H1 (cell line): ENCODE measurements around the gene AKT1.
A peak's percentile ranks its signal among the peaks of the same experiment; 100 is the strongest.

ENCODE experiments used
- BRCA1 ChIP-seq: IDR thresholded peaks from 2 replicates; pipeline ENCODE4 v1.6.1; 2012; ENCODE audit warnings: low read depth, low read length, improper control_type of control experiment
- CEBPB ChIP-seq: IDR thresholded peaks from 2 replicates; pipeline ENCODE4 v1.6.1; 2012; ENCODE audit warnings: low read depth, low read length
- JUND ChIP-seq: IDR thresholded peaks from 2 replicates; pipeline ENCODE4 v1.6.1; 2011; ENCODE audit warnings: mild to moderate bottlenecking, improper control_type of control experiment, low read length
- MAFK ChIP-seq: IDR thresholded peaks from 2 replicates; pipeline ENCODE4 v1.6.1; 2012; ENCODE audit warnings: low read depth, mild to moderate bottlenecking, improper control_type of control experiment, low read length
- RFX5 ChIP-seq: IDR thresholded peaks from 2 replicates; pipeline ENCODE4 v1.6.1; 2011; ENCODE audit warnings: low read depth, low read length, improper control_type of control experiment, borderline replicate concordance
- TF ChIP-seq, protein P1 (sequence below), 3 experiments: IDR thresholded peaks; 1 replicate in 2 of 3; 2 replicates in 1 of 3; pipeline versions ENCODE4 v1.5.1 to v1.6.1; 2011; ENCODE audit warnings: low read length in 3 of 3, mild to moderate bottlenecking in 3 of 3, inconsistent platforms in 2 of 3, low read depth in 1 of 3, moderate library complexity in 1 of 3; ENCODE audit not compliant: insufficient read depth in 1 of 3; ENCODE audit errors: control extremely low read depth in 1 of 3
- TF ChIP-seq, protein P2 (sequence below): IDR thresholded peaks from 2 replicates; pipeline ENCODE4 v1.6.1; 2012; ENCODE audit warnings: inconsistent platforms

DNA sequence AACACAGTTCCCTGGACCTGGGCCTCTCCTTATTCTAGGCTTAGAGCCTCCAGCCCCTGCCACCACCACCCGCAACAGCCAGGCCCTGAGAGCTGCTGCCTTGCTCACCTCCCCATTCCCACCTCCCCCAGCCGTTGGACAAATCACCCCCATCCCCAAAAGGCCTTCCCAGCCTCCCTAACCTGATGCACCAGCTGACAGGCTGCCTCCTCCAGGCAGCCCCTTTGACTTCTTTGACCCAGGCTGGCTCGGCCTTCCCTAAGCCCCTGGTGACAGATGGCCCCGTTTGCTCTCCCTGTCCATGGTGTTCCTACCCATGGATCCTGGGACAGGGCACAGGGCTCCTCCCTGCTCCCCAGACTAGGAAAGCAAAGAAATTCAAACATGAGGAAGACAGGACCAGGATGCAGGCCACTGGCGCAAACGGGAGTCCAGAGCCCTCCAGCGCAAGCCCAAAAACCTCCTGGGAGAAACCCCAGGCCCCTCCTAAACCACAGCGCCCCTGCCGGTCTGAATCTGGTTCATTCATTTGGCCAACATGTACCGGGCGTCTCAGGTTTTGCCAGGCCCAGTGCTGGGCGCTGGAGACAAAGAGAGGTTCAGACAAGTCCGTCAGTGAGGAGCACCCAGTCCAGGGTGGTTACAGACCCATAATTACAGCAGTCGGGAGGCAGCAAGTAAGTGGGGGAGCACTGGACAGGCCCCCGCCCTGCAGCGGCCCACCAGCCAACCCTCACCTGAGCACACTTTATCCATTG, 2.4 kb downstream of the AKT1 start:
- TF ChIP-seq CEBPB (no peak), MAFK (no peak), JUND (no peak), RFX5 (no peak), BRCA1 (no peak)
- TF ChIP-seq, protein P1, sequence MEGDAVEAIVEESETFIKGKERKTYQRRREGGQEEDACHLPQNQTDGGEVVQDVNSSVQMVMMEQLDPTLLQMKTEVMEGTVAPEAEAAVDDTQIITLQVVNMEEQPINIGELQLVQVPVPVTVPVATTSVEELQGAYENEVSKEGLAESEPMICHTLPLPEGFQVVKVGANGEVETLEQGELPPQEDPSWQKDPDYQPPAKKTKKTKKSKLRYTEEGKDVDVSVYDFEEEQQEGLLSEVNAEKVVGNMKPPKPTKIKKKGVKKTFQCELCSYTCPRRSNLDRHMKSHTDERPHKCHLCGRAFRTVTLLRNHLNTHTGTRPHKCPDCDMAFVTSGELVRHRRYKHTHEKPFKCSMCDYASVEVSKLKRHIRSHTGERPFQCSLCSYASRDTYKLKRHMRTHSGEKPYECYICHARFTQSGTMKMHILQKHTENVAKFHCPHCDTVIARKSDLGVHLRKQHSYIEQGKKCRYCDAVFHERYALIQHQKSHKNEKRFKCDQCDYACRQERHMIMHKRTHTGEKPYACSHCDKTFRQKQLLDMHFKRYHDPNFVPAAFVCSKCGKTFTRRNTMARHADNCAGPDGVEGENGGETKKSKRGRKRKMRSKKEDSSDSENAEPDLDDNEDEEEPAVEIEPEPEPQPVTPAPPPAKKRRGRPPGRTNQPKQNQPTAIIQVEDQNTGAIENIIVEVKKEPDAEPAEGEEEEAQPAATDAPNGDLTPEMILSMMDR (IDR thresholded peaks at IDR 0.05; ENCODE audit: control extremely low read depth in 1 of 3, insufficient read depth in 1 of 3, low read depth in 1 of 3, low read length in 3 of 3): peak in 2 of 3 experiments; percentile 53 to 58; a peak in 3 of 4 replicates
- TF ChIP-seq, protein P2, sequence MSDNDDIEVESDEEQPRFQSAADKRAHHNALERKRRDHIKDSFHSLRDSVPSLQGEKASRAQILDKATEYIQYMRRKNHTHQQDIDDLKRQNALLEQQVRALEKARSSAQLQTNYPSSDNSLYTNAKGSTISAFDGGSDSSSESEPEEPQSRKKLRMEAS: no peak
